ENCODE measurements around the gene LYL1.

DNA sequence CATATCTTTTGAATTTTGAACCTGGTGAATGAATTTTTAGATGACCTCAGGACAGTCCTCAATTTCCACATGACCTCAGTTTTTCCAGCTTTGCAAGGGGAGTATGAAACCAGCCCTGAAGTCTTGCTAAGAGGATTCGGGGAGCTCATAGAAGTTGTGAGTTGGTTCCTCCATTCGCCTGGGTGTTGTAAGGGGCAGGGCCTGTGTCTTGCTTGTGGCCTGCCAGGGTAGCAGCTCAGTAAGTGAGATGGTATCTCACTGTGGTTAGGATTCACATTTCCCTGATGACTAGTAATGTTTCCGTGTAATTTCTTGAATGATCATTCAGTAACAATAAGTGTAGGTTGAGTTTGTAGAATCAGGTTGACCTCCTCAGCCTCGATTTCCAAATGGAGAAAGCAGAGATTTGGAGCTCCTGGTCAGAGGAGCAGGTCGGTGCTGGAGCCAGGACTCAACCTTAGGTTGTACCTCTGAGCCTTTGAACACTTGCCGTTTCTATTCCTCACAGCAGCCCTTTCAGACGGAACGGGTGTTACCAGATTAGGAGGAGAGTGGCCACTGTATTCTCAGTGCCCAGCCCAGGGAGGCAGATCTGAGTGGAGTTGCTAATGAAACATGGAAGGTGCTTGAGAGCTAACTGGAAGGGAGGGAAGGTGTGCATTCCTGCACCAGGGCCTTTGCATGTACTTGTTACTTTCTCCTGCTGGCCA, 30.0 kb upstream of the LYL1 start:
- no peak for TF ChIP-seq CTCF (conservative IDR thresholded peaks at IDR 0.05; ENCODE audit: low read depth, low read length)
- TF ChIP-seq CEBPB (IDR thresholded peaks at IDR 0.05; ENCODE audit: low read depth, low read length) = peak; percentile 44; the same call in 1 of the 2 replicates
- no peak for TF ChIP-seq POLR2A (IDR thresholded peaks at IDR 0.05; ENCODE audit: low read depth, low read length)
- no peak for TF ChIP-seq USF2 (IDR thresholded peaks at IDR 0.05; ENCODE audit: low read depth, low read length)
- no peak for TF ChIP-seq MAZ (IDR thresholded peaks at IDR 0.05; ENCODE audit: borderline replicate concordance, low read depth, low read length)
- TF ChIP-seq MXI1 (IDR thresholded peaks at IDR 0.05; ENCODE audit: borderline replicate concordance, low read depth, low read length) = no peak
- TF ChIP-seq CHD1 (IDR thresholded peaks at IDR 0.05; ENCODE audit: low read depth, low read length) = no peak
- no peak for TF ChIP-seq BHLHE40 (IDR thresholded peaks at IDR 0.05; ENCODE audit: low read depth, low read length)
- TF ChIP-seq, protein P1, sequence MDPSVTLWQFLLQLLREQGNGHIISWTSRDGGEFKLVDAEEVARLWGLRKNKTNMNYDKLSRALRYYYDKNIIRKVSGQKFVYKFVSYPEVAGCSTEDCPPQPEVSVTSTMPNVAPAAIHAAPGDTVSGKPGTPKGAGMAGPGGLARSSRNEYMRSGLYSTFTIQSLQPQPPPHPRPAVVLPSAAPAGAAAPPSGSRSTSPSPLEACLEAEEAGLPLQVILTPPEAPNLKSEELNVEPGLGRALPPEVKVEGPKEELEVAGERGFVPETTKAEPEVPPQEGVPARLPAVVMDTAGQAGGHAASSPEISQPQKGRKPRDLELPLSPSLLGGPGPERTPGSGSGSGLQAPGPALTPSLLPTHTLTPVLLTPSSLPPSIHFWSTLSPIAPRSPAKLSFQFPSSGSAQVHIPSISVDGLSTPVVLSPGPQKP (IDR thresholded peaks at IDR 0.05; ENCODE audit: borderline replicate concordance, low read depth, low read length) = no peak
- TF ChIP-seq RFX5 (IDR thresholded peaks at IDR 0.05; ENCODE audit: low read depth, low read length) = no peak
- no peak for TF ChIP-seq NFE2L2 (IDR thresholded peaks at IDR 0.05; ENCODE audit: low read depth, low read length)
- TF ChIP-seq RAD21 (IDR thresholded peaks at IDR 0.05; ENCODE audit: low read length) = no peak
- no peak for TF ChIP-seq RCOR1 (IDR thresholded peaks at IDR 0.05; ENCODE audit: insufficient replicate concordance, low read length)
- no peak for TF ChIP-seq MAFK (IDR thresholded peaks at IDR 0.05; ENCODE audit: low read depth, low read length)
